Neural crest cell (in vitro differentiated cells): ENCODE data around the gene SMCO4. TPM values are rescaled to one million over a fixed set of nuclear protein-coding genes. Genes with fewer than 3 reads are reported as not detected.
"Not testable (repeated sequence)": the region's sequence is repeated elsewhere in the genome, so short reads cannot be mapped to it uniquely, and the experiment has no call there.

Source experiments
- DNase-seq: peaks from one replicate; pipeline ENCODE4 v3.0.0; 2021; ENCODE audit warnings: low read depth, mixed read lengths, low spot score
- H3K27ac Mint-ChIP-seq: one replicate; pipeline ENCODE4 v1.8.0; 2021; ENCODE audit warnings: mild to moderate bottlenecking, mixed read lengths; ENCODE audit not compliant: unreplicated experiment
- H3K27me3 Mint-ChIP-seq: 2 replicates; pipeline ENCODE4 v1.8.0; 2021; ENCODE audit warnings: low read depth, mild to moderate bottlenecking, mixed read lengths
- H3K36me3 Mint-ChIP-seq: 2 replicates; pipeline ENCODE4 v1.8.0; 2021; ENCODE audit warnings: low read depth, mild to moderate bottlenecking, mixed read lengths
- H3K4me1 Mint-ChIP-seq: 2 replicates; pipeline ENCODE4 v1.8.0; 2021; ENCODE audit warnings: mixed read lengths
- H3K4me3 Mint-ChIP-seq: one replicate; pipeline ENCODE4 v1.8.0; 2021; ENCODE audit warnings: mild to moderate bottlenecking, mixed read lengths
- H3K9me3 Mint-ChIP-seq: 2 replicates; pipeline ENCODE4 v1.8.0; 2021; ENCODE audit warnings: mixed read lengths
- CTCF ChIP-seq: fragments of 200-600 bp; sonication (generic); conservative IDR thresholded peaks from 2 replicates; pipeline ENCODE4 v1.5.0; 2021; ENCODE audit warnings: antibody characterized with exemption, mild to moderate bottlenecking
- total RNA-seq: library from RNA; stranded (reverse); gene quantifications from 2 replicates; pipeline ENCODE4 v1.2.1, GENCODE V29; 2021

SMCO4 gene
- total RNA-seq, 1 donor from 2014 or later = 23.1 TPM

- DNase-seq = no peak
- peaks cover 23% of the 10 kb centered on the region for H3K4me1 Mint-ChIP-seq
- peak overlapping the region; percentile 92 for H3K4me3 Mint-ChIP-seq
- TF ChIP-seq CTCF = no peak
- no peaks in the 10 kb centered on the region for H3K36me3 Mint-ChIP-seq
- H3K27me3 Mint-ChIP-seq = peaks cover 2% of the 10 kb centered on the region
- no peak overlapping the region for H3K27ac Mint-ChIP-seq
- no peaks in the 10 kb centered on the region for H3K9me3 Mint-ChIP-seq
Measured at GRCh38 chr11:93540896-93541553, 2.2 kb downstream of the SMCO4 start.

- Mint-ChIP-seq H3K4me1 (peaks cover 23% of the 10 kb centered on the region), H3K4me3 (no peak overlapping the region), H3K36me3 (no peaks in the 10 kb centered on the region), H3K9me3 (no peaks in the 10 kb centered on the region), H3K27me3 (peaks cover 2% of the 10 kb centered on the region), H3K27ac (no peak overlapping the region)
- DNase-seq = no peak
- no peak for TF ChIP-seq CTCF
Measured at GRCh38 chr11:93540337-93540736, 2.9 kb downstream of the SMCO4 start.

- Mint-ChIP-seq H3K36me3 (no peaks in the 10 kb centered on the region), H3K9me3 (no peaks in the 10 kb centered on the region), H3K4me3 (no peak overlapping the region), H3K4me1 (peaks cover 17% of the 10 kb centered on the region), H3K27ac (no peak overlapping the region), H3K27me3 (no peaks in the 10 kb centered on the region)
- DNase-seq = no peak
- no peak for TF ChIP-seq CTCF
Measured at GRCh38 chr11:93537767-93538261, 5.4 kb downstream of the SMCO4 start.

- H3K27ac Mint-ChIP-seq = no peak overlapping the region
- H3K4me1 Mint-ChIP-seq = peaks cover 14% of the 10 kb centered on the region
- H3K36me3 Mint-ChIP-seq = no peaks in the 10 kb centered on the region
- no peak for TF ChIP-seq CTCF
- no peaks in the 10 kb centered on the region for H3K27me3 Mint-ChIP-seq
- DNase-seq = no peak
- H3K4me3 Mint-ChIP-seq = no peak overlapping the region
- no peaks in the 10 kb centered on the region for H3K9me3 Mint-ChIP-seq
Measured at GRCh38 chr11:93537049-93537448, 6.1 kb downstream of the SMCO4 start.

GRCh38 chr11:93536101-93536861 lies 6.9 kb downstream of the SMCO4 start:
- TF ChIP-seq CTCF = no peak

GRCh38 chr11:93535578-93535977 lies 7.6 kb downstream of the SMCO4 start:
- H3K27me3 Mint-ChIP-seq, H3K36me3 Mint-ChIP-seq, DNase-seq, H3K4me3 Mint-ChIP-seq, H3K9me3 Mint-ChIP-seq, H3K27ac Mint-ChIP-seq: not testable (repeated sequence)
- peaks cover 12% of the 10 kb centered on the region for H3K4me1 Mint-ChIP-seq

More at GRCh38 chr11:93536101-93536861, 6.9 kb downstream of the SMCO4 start:
- Mint-ChIP-seq H3K9me3 (no peaks in the 10 kb centered on the region), H3K27me3 (no peaks in the 10 kb centered on the region), H3K4me3 (no peak overlapping the region), H3K4me1 (peaks cover 9% of the 10 kb centered on the region), H3K36me3 (no peaks in the 10 kb centered on the region), H3K27ac (no peak overlapping the region)
- no peak for DNase-seq
